ENCODE data around the gene LHX1. TPM values are rescaled to one million over a fixed set of nuclear protein-coding genes. Genes with fewer than 3 reads are reported as not detected.

Gene LHX1
- total RNA-seq, result not detected
- long read RNA-seq, result 0 reads

DNA sequence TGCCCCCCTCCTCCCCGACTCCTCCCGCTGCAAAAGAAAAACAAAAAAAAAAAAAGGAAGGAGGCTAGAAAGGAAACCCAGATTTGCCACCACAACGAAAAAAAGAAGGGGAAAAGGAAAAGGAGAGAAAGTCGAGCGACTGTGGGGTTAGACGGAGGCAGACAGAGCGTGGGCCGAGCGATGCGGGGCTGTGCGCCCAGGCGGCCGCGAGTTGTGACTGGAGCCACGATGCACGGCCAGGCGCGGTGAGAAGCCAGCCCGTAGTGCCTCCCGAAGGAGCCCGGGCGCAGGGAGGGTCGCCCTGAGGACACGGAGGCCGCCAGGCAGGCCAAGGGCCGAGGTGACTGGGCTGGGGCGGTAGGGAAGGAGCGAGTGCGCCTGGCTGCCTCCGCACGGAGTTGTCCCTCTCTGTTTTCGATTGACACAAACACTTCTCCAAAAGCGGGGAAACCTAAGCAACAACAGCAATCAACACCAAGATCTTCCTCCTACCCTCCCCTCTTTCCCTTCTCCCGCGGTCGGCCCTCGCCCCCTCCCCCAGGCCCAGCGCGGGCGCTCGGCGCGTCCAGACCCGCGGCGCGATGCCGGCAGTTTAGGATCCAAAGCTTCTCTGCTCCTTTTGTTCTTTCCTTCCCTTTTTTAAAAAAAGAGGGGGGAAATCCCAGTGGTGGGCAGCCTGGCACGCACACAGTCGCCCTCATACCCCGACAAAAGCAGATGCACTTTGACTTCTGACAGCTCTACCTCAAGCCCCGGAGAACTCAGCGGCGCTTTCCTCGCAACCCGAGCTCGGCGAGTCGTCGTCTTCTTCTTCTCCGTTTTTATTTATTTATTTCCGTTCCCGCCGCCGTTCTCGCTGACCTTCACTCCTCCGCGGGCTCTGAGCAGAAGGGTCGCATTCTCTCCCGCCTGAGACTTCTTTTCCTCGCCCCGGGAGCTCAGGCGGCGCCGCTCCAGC, at the start of gene LHX1:
Gene LHX1 (plus strand): TSS at position 475 of the 958 bp plus-strand sequence. CDS start 723 bp downstream, outside the sequence.
- DNase-seq, result no peak

DNA sequence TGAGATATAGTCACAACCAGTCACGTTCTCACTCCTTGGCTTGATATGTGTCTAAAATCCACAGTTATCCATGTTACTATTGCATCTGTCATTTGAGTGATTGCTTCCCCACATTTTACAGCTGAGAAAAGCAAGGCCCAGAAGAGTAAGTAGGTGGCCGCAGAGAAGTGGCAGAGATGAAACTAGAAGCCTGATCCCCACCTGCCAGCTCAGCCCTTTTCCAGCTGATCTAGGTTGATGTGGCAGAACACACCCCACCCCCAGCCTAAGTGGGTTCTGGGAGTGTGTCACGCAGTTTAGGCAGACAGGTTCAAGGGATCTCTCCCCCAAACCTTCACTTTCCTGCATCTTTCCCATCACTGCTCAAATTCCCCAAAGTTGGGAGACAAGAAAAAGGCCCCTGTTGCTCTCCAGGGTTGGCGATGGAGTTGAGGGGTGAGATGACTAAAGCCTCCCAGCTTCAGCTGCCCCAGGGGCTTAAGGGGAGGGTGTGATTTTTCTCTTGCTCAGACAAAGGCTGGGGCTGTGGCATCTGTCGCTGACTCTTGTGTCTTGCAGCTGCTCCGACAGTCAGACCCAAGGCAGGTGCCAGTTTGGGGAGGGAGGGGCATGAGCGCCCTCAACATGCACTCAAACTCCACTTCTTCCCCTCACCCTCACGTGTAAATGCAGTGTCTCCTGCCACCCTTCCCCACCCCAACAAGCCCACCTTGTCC, 48.9 kb upstream of the LHX1 start:
- ATAC-seq (no peak), DNase-seq (no peak)
- intact Hi-C loops (cut with DNase I), result no loop called here

More for the DNA sequence above, at the start of gene LHX1:
- intact Hi-C loops (cut with DNase I), result no loop called here
- no peak for ATAC-seq

DNA sequence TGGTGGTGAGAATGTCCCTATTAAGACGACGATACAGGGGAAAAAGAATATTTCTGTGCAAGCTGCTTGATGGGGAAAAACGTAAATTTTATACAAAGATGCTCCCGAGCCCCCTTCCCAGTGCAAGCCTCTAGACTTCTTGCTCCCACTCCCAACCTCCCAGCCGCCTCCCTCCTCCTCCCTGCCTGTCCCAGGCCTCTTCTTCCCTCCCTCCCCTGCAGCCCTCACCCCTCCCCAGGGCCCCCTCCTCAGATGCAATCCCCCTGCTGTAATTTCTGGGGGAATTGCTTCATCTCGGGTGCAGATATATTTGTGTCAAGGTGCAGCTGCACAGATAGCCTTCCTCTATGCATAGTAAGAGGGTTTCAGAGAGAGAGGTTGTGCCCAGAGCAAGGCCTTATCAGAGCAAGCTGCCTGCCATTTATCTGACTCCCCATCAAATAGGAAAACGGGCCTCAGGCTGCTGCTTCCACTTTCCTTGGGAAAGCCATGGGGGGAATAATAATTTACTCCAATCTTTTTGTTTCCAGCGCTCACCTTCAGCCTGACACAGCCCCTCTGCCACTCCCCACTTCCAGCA, 47.4 kb upstream of the LHX1 start:
- intact Hi-C loops (cut with DNase I), result no loop called here
- ATAC-seq (no peak), DNase-seq (no peak)

DNA sequence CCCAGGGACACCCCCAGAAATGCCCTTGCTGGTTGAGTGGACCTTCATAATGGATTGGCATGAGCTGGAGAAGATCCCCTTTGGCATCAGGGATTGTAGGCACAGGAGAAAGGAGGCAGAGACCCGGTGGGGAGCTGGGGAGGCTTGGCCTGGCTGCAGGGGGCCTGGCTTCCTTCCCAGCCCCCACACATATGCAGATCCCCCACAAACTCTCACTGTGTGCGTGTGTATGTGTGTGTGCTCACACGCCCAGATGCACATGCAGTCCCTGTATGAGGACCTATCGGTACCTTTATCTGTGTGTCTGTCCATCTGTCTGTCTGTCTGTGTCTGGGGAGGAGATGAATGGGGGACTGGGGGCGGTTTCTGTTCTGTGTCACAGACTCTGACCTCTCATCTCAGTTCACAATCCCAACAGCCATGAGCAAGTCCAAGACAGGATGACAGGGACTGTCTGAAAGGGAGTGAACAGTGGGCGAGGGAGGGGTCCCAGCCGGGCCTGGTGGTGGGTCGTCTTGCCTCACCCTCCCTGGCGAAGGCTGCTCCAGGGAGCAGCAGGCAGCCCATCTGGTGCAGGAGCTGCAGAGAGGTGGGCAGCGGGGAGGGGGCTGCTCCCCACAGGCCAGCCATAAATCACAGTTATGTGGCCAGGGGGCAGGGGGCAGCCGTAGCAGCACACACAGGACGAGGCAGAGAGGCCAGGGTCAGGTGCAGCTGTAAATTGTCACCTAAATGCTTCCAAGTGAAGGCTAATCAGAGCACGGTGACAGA, 46.7 kb upstream of the LHX1 start:
- ATAC-seq (no peak), DNase-seq (no peak)
- intact Hi-C loops (cut with DNase I), result no loop called here

DNA sequence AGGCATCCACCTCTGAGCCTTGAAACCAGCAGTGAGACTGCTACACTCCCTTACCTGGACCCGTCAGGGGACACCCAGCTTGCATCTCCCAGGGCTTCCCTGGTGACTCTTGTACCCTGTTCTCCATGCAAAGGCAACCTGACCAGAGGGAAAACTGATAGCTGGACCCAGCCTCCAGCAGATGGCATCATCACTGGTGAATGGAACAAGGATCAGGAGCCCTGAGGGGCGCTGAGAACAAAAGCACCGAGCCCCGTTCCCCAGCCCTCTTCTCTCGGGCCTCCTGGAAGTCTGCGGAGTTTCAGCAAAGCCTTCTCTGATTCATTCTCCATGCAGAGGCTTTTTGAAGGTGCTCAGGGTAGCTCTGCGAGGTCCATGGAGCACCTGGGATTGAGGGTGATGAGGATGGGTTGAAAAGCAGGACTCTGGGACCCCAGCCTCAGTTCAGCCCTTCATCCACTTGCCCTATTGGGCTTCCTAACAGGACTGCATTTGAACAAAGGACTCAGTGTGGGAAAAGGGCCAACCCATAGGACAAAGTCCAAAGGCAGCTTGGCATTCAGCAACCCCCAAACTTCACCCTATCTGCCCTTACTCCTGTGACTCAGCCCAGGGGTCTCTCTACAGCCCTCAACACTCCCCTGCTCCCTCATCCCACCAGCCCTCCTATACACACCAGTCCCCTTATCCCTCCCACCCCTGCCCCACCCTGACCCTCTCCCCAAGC, 45.0 kb upstream of the LHX1 start:
- ATAC-seq (no peak), DNase-seq (no peak)
- intact Hi-C loops (cut with DNase I), result no loop called here

DNA sequence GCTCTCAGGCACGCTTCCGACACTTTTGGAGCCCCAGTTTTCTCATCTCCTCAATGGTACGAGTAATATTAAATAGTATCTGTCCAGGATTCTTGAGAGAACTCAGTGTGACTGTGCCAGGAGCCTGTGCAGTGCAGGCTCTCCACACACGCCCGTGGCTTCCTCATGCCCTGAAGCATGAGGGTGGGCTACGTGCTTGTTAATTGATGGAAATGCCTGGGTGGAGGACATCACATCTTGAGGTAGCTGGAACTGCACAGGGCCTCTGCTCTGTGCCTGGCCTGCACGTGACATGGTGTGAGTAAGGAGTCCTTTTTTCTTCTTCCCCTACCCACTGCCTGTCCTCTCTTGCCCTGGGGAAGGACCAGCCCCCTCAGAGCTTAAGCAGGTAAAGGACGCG, 43.1 kb upstream of the LHX1 start:
- ATAC-seq (no peak), DNase-seq (no peak)
- intact Hi-C loops (cut with DNase I), result no loop called here

DNA sequence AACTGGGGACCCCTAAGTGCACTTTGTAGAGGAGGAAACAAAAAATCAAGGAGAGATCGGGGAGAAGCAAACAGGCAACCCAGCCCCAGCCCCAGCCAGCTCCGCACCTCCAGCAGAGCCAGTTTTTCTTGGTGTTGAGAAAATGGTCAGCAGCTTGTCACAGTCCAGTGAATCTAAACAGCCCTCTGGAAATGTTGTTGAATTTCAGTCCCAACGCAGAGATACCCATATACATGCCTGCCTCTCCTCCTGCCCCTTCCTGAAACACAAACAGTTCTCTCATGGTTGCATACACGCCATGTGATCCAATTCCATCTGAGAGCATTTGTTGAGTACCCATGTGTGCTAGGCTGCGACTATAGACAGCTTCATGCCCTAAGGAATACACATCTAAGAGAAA, 42.4 kb upstream of the LHX1 start:
- ATAC-seq, result no peak
- intact Hi-C loops (cut with DNase I), result no loop called here
- DNase-seq, result no peak

DNA sequence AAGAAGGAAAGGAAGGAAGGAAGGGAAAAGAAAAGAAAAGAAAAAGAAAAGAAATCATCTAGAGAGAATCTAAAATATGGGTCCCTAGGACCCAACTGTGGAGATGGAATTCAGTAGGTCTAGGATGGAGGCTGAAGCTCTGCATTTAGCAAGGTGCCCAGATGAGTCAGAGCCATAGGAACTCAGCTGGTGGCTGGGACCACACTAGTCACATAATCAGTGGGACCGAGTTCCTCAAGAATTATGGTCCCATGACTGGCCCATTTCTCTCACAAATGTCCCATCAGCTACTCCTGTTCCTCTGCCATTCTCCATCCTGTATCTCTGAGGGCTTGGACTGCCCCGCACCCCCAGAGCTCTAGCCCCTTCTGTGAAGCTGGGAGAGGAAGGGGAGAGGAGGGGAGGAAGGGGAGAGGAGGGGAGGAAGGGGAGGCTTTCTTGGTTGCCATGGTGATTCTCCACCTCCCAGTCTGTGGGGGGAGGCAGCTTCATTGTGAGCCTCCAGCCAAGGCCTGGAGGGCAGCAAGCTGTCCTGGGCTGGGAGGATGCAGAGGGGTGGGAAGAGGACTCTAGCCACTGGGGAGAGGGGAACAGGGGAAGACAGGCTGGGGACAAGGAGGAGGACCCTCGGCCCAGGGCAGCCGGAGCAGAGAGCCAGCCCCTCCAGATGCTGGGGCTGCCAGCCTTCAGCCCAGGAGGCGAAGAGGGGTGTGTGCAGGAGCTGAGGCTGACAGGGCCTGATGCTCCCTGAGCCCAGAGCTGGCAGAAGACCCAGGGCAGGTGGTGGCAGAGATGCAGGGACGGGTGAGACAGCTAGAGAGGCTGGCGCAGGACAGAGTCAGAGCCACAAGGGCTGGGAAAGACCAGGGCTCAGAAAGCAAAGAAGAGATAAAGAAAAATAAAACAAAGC, 37.8 kb upstream of the LHX1 start:
- ATAC-seq (no peak), DNase-seq (no peak)
- intact Hi-C loops (cut with DNase I), result no loop called here

DNA sequence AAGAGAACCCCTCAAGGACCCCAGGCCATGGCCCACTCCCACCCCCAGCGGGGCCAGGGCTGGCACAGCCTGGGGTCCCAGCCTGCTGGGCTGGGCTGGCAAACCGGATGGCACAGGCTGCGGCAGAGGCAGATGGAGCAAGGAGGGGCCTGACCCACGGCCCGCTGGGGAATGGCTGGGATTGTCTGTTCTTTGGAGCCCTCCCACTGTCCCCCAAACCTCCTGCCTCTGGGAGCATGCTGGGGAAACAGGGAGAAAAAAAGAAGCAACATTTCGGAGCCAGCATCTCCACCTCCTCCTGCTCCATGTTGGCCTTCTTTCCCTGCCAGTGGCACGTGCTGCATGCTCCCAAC, 37.1 kb upstream of the LHX1 start:
- intact Hi-C loops (cut with DNase I), result no loop called here
- no peak for ATAC-seq
- DNase-seq, result no peak

DNA sequence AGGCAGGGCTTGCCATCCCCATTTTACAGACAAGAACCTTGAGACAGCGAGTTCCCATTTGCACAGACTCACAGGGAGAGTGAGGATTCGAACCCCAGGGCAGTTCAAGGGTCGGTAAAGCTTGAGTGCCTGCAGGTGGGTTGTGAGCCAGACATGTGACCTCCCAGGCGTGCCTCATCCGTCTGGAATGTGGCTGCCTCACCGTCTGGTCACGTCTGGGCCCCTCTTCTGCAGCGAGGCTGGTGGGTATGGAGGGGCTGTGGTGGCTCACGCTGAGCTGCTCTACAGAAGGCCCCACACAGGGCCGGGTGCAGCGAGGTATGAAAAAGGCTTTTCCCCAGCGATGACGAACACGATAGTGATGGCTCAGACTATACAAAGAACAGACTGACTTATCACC, 35.8 kb upstream of the LHX1 start:
- ATAC-seq (no peak), DNase-seq (no peak)
- intact Hi-C loops (cut with DNase I), result no loop called here

DNA sequence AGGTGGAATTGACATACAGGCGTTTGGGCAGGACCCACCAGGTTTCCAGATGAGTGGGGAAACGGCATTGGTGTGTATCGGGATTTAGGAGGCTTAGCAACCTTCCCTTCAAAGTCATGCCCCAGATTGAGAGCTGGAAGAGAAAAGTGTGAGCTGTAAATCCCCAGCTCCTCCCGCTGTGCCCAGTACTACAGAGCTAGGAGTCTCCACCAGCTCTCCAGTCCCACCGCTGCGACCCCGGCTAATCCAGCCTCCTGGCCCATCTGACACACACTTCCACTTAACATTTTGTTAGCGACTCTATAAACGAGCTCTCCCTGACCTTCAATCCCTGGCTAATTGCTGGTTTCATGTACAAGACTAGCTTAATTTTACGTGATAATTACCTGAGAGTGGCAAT, 29.9 kb upstream of the LHX1 start:
- intact Hi-C loops (cut with DNase I), result no loop called here
- ATAC-seq (no peak), DNase-seq (no peak)

DNA sequence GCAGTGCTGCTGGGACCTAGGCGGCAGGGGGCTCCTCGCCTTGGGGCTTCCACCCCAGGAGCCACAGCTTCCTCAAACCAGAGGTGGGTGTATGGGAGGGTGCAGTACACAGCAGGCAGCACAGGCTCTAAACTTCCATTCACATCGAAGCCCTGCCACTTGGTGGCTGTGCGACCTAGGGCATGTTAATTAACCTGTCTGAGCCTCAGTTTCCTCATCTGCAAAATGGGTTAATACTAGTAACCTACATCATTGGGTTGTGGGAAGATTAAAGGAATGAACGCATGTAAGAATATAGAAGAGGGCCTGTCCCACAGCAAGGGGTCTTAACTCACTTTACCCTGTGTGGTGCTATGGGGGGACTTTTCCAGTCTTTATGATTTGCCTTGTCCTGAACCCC, 26.8 kb upstream of the LHX1 start:
- ATAC-seq, result no peak
- intact Hi-C loops (cut with DNase I), result loop anchor here in 1 of 2 donors (10.0 kb wide), 1 partner anchor 56 kb away; no protein-coding TSS in a partner anchor
- no peak for DNase-seq

DNA sequence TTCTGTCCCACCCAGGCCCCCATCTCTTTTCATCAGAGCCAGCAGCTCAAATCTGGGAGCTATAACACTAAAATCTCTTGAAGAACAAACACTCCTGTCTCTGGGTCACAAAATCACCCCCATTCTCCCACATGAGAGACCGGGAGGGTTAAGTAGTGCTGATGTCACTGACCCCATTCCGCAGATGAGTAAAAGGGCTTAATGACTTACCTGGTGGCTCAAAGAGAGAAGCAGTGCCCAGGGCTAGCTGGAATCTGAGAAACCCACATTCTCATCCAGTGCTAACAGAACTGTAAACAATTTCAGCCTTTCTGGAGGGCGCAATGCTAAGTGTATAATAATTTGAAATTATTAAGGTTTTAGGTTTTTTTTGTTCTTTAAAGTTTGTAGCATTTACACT, 26.3 kb upstream of the LHX1 start:
- intact Hi-C loops (cut with DNase I), result loop anchor here in 1 of 2 donors (10.0 kb wide), 1 partner anchor 56 kb away; no protein-coding TSS in a partner anchor
- DNase-seq, result no peak
- ATAC-seq, result no peak

DNA sequence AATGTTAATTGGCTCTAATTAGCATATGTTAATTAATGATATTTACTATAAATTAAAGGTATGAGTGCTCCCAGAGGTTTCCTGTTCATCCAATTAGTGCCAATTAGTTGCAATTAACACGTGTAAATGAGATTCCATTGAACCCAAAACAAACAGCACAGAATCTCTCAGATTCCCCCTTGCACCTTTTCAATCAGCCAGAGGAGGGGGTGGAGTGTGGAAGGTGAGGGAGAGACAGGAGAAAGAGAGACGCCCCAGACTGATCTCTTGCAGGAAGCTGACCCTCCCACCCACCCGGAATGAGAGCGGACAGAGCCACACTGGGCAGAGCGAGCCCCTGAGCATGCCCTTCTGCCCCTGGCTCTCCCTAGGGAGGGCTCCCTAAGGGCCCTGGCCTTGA, 24.1 kb upstream of the LHX1 start:
- ATAC-seq (no peak), DNase-seq (no peak)
- intact Hi-C loops (cut with DNase I), result loop anchor here in 1 of 2 donors (10.0 kb wide), 1 partner anchor 58 kb away; no protein-coding TSS in a partner anchor

DNA sequence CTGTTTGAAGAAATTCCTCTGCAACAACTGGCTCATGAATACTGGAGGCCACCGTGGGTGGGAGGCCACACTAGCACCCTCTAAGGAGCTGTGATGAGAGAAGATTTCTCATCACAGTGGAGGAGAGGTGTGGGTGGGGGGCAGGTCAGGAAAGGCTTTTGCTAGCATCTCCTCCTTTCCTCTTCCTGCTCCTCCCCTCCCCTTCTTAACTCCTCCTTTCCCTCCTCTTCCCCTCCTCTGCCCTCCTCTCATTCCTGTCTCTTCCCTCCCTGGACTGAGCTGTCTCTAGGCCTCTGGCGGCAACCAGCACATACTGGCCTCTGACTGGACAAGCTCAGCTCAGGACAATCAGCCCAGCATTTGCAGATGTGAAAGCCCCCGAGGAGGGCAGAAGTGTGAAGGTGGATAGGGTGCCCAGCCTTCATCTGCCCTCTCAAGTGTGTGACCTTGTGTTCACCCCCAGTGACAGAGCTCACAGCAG, 19.0 kb upstream of the LHX1 start:
- ATAC-seq (no peak), DNase-seq (no peak)
- intact Hi-C loops (cut with DNase I), result loop anchor here in 1 of 2 donors (10.0 kb wide), 1 partner anchor 63 kb away; no protein-coding TSS in a partner anchor

DNA sequence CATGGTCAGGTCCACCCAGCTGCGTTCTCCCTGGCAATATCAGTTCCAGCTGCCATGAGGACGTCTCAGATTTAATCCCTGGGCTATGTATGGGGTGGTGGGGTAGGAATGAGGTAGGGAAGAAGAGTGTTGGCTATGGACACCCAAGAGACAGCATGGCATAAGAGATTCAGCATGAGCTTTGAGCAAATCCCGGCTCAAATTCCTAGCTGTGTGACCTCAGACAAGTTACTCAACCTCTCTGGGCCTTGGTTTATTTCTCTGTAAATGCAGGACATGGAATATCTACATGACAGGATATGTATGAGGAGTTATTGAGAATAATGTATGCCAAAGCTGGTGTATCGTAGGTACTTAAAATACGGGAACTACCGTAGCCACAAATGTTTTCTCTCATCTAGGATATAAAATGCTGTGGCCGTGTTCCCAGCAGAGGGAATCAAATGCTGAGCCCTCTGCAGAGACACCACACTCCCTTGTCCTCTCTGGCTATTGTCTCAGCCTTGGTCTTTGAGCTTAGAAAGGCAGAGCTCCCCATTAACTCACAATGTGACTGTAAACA, 17.8 kb upstream of the LHX1 start:
- DNase-seq (no peak), ATAC-seq (no peak)
- intact Hi-C loops (cut with DNase I), result loop anchor here in 1 of 2 donors (10.0 kb wide), 1 partner anchor 65 kb away; no protein-coding TSS in a partner anchor
